PC-9 (cell line): ENCODE results near the gene AK8.

Experiments used
- EZH2 ChIP-seq: fragments of 200-600 bp; sonication (generic); IDR thresholded peaks from 2 replicates; pipeline ENCODE4 v1.8.0; 2017; ENCODE audit warnings: antibody characterized with exemption, low read depth
- TF ChIP-seq, protein P1 (sequence below): fragments of 200-600 bp; sonication (generic); conservative IDR thresholded peaks from 2 replicates; pipeline ENCODE4 v1.6.1; 2017; ENCODE audit warnings: mixed run types, antibody characterized with exemption, mild to moderate bottlenecking, moderate library complexity

DNA sequence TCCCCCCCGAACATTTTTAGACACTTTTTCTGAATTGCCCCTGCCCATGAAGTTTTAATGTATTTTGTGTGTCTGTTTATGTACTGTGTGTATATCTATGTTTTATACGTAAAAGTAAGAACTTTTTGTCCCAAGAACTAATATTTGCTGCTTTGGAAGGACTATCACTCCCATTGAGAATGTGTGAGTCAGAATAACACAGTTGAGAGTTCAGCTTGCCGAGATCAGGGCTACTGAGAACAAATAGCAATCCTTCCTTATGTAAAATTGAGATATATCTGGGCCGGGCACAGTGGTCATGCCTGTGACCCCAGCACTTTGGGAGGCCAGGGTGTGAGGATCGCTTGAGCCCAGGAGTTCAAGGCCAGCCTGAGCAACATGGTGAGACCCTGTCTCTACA is 196.5 kb downstream of the AK8 start:
- TF ChIP-seq, protein P1, sequence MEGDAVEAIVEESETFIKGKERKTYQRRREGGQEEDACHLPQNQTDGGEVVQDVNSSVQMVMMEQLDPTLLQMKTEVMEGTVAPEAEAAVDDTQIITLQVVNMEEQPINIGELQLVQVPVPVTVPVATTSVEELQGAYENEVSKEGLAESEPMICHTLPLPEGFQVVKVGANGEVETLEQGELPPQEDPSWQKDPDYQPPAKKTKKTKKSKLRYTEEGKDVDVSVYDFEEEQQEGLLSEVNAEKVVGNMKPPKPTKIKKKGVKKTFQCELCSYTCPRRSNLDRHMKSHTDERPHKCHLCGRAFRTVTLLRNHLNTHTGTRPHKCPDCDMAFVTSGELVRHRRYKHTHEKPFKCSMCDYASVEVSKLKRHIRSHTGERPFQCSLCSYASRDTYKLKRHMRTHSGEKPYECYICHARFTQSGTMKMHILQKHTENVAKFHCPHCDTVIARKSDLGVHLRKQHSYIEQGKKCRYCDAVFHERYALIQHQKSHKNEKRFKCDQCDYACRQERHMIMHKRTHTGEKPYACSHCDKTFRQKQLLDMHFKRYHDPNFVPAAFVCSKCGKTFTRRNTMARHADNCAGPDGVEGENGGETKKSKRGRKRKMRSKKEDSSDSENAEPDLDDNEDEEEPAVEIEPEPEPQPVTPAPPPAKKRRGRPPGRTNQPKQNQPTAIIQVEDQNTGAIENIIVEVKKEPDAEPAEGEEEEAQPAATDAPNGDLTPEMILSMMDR = no peak
- TF ChIP-seq EZH2 = no peak
